Activated T-helper 17 cell treated with anti-CD3 and anti-CD28 coated beads, Interleukin-2, amount 50 U/mL, for 72 hours (primary cell): ENCODE results near the gene TXLNB. TPM values are rescaled to one million over a fixed set of nuclear protein-coding genes. Genes with fewer than 3 reads are reported as not detected.

Source experiments
- ATAC-seq: fragments of 150-1000 bp; cut with Tn5 transposase; replicated peaks from 2 replicates; pipeline ENCODE4 v1.10.0; 2021; ENCODE audit warnings: mild to moderate bottlenecking, moderate library complexity
- H3K27ac Mint-ChIP-seq: one replicate; pipeline ENCODE4 v1.8.0; 2022; ENCODE audit warnings: mixed read lengths
- H3K27me3 Mint-ChIP-seq: one replicate; pipeline ENCODE4 v1.8.0; 2022; ENCODE audit warnings: mixed read lengths
- H3K36me3 Mint-ChIP-seq: one replicate; pipeline ENCODE4 v1.8.0; 2022; ENCODE audit warnings: low read depth, mild to moderate bottlenecking, mixed read lengths
- H3K4me1 Mint-ChIP-seq: one replicate; pipeline ENCODE4 v1.8.0; 2022; ENCODE audit warnings: mixed read lengths
- H3K4me3 Mint-ChIP-seq: one replicate; pipeline ENCODE4 v1.8.0; 2022; ENCODE audit warnings: mild to moderate bottlenecking, mixed read lengths
- H3K9me3 Mint-ChIP-seq: one replicate; pipeline ENCODE4 v1.8.0; 2022; ENCODE audit warnings: mixed read lengths
- total RNA-seq, 2 donors: library from RNA; stranded (reverse); gene quantifications; one replicate each; pipeline ENCODE4 v1.2.3, GENCODE V29; 2022

TXLNB gene
- total RNA-seq = under 1 TPM; 0.24 to 0.37 TPM

DNA sequence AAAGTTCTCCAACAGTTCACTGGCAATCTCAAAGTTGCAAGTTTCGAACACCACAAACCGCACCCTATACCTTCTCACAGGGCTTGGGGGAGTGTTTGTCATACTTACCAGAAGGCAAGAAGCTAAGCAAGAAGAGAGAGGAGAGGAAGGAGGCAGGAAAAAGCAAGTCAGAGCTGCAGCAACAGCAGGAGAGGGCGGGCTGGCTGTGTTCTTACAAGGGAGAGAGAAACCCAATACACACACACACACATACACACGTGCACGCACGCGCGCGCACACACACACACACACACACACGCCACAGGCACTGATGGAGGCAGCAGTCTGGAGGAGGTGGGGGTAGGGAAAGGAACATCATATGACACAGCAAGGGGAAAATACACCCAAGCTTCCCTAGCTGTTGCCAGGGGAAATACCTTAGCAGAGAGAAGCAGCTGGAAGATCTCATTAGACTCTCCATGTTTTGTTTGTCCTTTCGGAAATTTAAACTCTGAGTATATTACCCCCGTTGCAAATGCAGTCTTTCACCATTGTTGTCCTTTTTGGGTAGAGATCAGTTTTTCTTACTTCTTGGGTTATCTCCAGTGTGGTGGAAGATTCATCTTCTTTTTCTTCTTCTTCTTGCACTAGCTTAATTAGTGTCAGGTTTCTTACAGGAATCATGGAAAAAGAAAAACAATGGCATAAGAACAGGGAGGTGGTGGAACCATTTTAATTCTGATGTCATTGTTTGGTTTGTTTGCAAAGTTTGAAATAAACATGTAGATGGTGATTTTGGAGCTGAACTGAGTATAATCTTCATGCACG, at the start of gene TXLNB:
Gene TXLNB, minus strand, starts transcription at position 186 of the 807 bp plus-strand sequence. CDS start 3,099 bp downstream, outside the sequence.
- Mint-ChIP-seq H3K27me3 (no peaks in the 10 kb centered on the region), H3K36me3 (no peaks in the 10 kb centered on the region), H3K4me1 (peaks cover 39% of the 10 kb centered on the region), H3K9me3 (no peaks in the 10 kb centered on the region), H3K4me3 (peak within 1 kb of the TSS; percentile 74), H3K27ac (peak within 1 kb of the TSS; percentile 91)
- peak; percentile 94 for ATAC-seq

GRCh38 chr6:139341060-139341459, 49.3 kb upstream of the TXLNB start:
- Mint-ChIP-seq H3K9me3 (no peaks in the 10 kb centered on the region), H3K27ac (no peak overlapping the region), H3K36me3 (no peaks in the 10 kb centered on the region), H3K4me3 (no peak overlapping the region), H3K4me1 (peaks cover 7% of the 10 kb centered on the region), H3K27me3 (no peaks in the 10 kb centered on the region)
- no peak for ATAC-seq

GRCh38 chr6:139338795-139339194, 47.0 kb upstream of the TXLNB start:
- no peak overlapping the region for H3K27ac Mint-ChIP-seq
- no peaks in the 10 kb centered on the region for H3K9me3 Mint-ChIP-seq
- H3K4me1 Mint-ChIP-seq = peaks cover 7% of the 10 kb centered on the region
- H3K36me3 Mint-ChIP-seq = no peaks in the 10 kb centered on the region
- ATAC-seq = no peak
- no peaks in the 10 kb centered on the region for H3K27me3 Mint-ChIP-seq
- H3K4me3 Mint-ChIP-seq = no peak overlapping the region

DNA sequence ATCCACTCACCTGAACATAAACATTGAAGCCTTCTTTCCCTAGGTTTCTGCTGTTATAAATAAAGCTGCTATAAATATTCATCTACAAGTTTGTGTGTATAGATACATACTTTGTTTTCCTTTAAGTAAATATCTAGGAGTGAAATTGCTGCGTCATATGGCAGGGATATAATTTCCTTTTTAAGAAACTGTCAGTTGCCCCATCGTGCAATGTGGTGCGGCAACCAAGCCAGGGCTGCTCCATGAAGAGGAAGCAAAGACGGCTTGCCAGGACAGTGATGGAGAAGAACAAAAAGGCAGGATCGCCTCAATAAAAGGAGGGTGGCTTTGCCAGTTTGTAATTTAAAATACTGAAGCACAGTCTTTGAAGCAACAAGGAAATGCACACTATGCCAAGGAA, 46.0 kb upstream of the TXLNB start:
- Mint-ChIP-seq H3K27ac (no peak overlapping the region), H3K36me3 (no peaks in the 10 kb centered on the region), H3K4me1 (peaks cover 2% of the 10 kb centered on the region), H3K4me3 (no peak overlapping the region), H3K9me3 (no peaks in the 10 kb centered on the region), H3K27me3 (no peaks in the 10 kb centered on the region)
- ATAC-seq = no peak

DNA sequence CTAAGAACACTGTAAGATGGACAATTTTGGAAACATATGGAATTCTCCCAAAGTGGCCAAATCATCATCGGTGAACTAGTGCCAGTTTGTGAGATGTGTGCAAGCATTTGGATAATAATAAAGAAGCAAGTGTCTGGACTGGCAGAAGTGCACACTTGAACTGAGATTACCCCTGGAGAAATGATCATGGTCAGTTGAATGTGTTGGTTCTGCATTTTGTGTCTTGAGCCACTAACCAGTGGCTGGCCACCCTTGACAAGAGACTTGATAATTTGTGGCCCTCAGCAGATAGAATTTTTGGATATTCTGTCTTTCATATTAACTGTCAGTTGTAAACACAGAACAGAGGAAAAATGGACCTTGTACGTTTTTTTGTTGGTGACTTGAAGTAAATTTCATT, 45.2 kb upstream of the TXLNB start:
- no peak overlapping the region for H3K4me3 Mint-ChIP-seq
- no peaks in the 10 kb centered on the region for H3K27me3 Mint-ChIP-seq
- no peak overlapping the region for H3K27ac Mint-ChIP-seq
- no peak for ATAC-seq
- no peaks in the 10 kb centered on the region for H3K9me3 Mint-ChIP-seq
- no peaks in the 10 kb centered on the region for H3K4me1 Mint-ChIP-seq
- no peaks in the 10 kb centered on the region for H3K36me3 Mint-ChIP-seq

DNA sequence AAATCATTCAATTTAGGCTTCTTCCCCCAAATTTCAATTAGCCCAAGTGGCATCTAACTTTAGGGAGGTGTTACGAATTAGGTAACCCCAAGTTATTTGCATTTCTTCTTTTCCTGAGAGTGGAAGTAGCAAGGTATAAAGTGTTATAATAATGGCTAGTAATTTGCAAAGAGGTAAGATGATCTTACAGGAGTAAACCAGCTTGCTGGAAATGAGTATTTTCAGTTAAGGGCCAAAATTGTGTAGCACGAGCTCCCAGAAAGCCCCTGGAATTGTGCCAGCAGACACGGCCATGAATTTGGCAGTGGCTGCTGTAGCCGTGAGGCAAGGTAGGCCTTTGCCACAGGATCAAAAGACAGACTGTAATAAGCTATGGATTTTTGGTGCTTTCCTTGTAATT, 44.7 kb upstream of the TXLNB start:
- no peak for ATAC-seq
- no peaks in the 10 kb centered on the region for H3K27me3 Mint-ChIP-seq
- no peak overlapping the region for H3K27ac Mint-ChIP-seq
- H3K4me1 Mint-ChIP-seq = no peaks in the 10 kb centered on the region
- H3K4me3 Mint-ChIP-seq = no peak overlapping the region
- H3K36me3 Mint-ChIP-seq = no peaks in the 10 kb centered on the region
- no peaks in the 10 kb centered on the region for H3K9me3 Mint-ChIP-seq

GRCh38 chr6:139335447-139336210, 43.8 kb upstream of the TXLNB start:
- no peak overlapping the region for H3K27ac Mint-ChIP-seq
- ATAC-seq = no peak
- H3K9me3 Mint-ChIP-seq = no peaks in the 10 kb centered on the region
- H3K36me3 Mint-ChIP-seq = no peaks in the 10 kb centered on the region
- H3K4me3 Mint-ChIP-seq = no peak overlapping the region
- H3K4me1 Mint-ChIP-seq = no peaks in the 10 kb centered on the region
- H3K27me3 Mint-ChIP-seq = no peaks in the 10 kb centered on the region

DNA sequence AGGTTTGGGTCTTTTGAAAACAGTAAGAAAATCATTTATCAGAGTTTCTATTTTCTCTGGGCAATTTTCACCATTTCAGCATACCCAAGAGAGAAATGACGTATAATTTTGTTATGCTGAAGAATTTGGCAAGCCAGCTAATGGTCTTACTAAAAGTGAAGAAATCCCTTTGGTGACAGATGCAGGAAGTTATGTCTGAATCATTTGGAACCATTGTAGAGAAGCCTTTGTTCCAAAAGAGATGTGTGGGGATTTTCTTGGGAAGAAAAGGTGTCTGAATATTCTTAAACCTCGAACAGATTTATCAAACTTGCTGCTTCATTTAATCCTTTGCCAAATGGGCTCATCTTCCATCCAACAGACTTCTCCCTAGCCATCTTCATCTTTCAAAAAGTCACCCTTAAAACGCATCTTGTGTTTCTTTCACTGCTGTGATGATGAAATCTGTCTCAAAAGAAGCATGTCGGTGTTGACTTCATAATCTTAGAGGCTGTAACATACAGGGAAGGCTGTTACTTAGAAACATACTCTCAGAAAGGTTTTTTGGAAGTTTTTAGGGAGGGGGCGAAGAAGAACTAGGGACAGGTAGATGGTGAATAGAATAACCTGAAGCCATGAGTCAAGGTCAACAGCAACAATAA, 43.1 kb upstream of the TXLNB start:
- Mint-ChIP-seq H3K36me3 (no peaks in the 10 kb centered on the region), H3K27me3 (no peaks in the 10 kb centered on the region), H3K27ac (peak overlapping the region; percentile 0), H3K4me1 (no peaks in the 10 kb centered on the region), H3K9me3 (no peaks in the 10 kb centered on the region), H3K4me3 (no peak overlapping the region)
- ATAC-seq = no peak

GRCh38 chr6:139330826-139331500, 39.2 kb upstream of the TXLNB start:
- no peaks in the 10 kb centered on the region for H3K36me3 Mint-ChIP-seq
- peaks cover 4% of the 10 kb centered on the region for H3K9me3 Mint-ChIP-seq
- peaks cover under 1% of the 10 kb centered on the region for H3K4me1 Mint-ChIP-seq
- H3K4me3 Mint-ChIP-seq = no peak overlapping the region
- H3K27me3 Mint-ChIP-seq = no peaks in the 10 kb centered on the region
- H3K27ac Mint-ChIP-seq = no peak overlapping the region
- no peak for ATAC-seq

DNA sequence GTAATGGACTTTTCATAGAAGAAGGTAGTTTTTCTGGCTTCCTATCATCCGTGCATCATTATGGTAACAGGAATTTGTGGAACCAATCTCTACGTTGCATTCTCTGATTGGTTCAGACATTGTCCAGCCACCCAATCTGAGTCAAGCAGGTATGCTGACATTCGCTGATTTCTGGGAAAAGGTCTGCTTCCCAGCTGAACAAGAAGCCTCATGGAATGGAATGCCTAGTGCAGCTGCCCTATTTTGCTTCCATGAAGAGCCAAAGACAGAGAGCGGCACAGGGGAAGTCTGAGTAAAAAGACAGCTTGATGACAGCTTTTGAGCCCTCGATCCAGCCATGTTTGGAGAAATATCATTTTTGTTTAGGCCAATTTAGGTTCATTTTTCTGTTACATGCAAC, 38.5 kb upstream of the TXLNB start:
- H3K4me3 Mint-ChIP-seq = no peak overlapping the region
- no peak overlapping the region for H3K27ac Mint-ChIP-seq
- peaks cover 5% of the 10 kb centered on the region for H3K4me1 Mint-ChIP-seq
- H3K36me3 Mint-ChIP-seq = no peaks in the 10 kb centered on the region
- H3K9me3 Mint-ChIP-seq = peaks cover 4% of the 10 kb centered on the region
- ATAC-seq = no peak
- no peaks in the 10 kb centered on the region for H3K27me3 Mint-ChIP-seq

- no peak overlapping the region for H3K27ac Mint-ChIP-seq
- ATAC-seq = no peak
- H3K4me3 Mint-ChIP-seq = no peak overlapping the region
- no peaks in the 10 kb centered on the region for H3K27me3 Mint-ChIP-seq
- H3K9me3 Mint-ChIP-seq = peaks cover 4% of the 10 kb centered on the region
- peaks cover 5% of the 10 kb centered on the region for H3K4me1 Mint-ChIP-seq
- H3K36me3 Mint-ChIP-seq = no peaks in the 10 kb centered on the region
Observed at GRCh38 chr6:139329224-139329623, 37.4 kb upstream of the TXLNB start.

- Mint-ChIP-seq H3K9me3 (peaks cover 11% of the 10 kb centered on the region), H3K27ac (peak overlapping the region; percentile 6)
- ATAC-seq = no peak
Observed at GRCh38 chr6:139327038-139327437, 35.2 kb upstream of the TXLNB start.

GRCh38 chr6:139325686-139326085, 33.9 kb upstream of the TXLNB start:
- H3K4me3 Mint-ChIP-seq = no peak overlapping the region
- H3K27ac Mint-ChIP-seq = peak overlapping the region; percentile 58
- peaks cover 11% of the 10 kb centered on the region for H3K9me3 Mint-ChIP-seq
- H3K27me3 Mint-ChIP-seq = no peaks in the 10 kb centered on the region
- no peaks in the 10 kb centered on the region for H3K36me3 Mint-ChIP-seq
- H3K4me1 Mint-ChIP-seq = peaks cover 25% of the 10 kb centered on the region
- ATAC-seq = no peak

More at GRCh38 chr6:139327038-139327437, 35.2 kb upstream of the TXLNB start:
- H3K4me1 Mint-ChIP-seq = peaks cover 23% of the 10 kb centered on the region
- no peak overlapping the region for H3K4me3 Mint-ChIP-seq
- H3K27me3 Mint-ChIP-seq = no peaks in the 10 kb centered on the region
- no peaks in the 10 kb centered on the region for H3K36me3 Mint-ChIP-seq

DNA sequence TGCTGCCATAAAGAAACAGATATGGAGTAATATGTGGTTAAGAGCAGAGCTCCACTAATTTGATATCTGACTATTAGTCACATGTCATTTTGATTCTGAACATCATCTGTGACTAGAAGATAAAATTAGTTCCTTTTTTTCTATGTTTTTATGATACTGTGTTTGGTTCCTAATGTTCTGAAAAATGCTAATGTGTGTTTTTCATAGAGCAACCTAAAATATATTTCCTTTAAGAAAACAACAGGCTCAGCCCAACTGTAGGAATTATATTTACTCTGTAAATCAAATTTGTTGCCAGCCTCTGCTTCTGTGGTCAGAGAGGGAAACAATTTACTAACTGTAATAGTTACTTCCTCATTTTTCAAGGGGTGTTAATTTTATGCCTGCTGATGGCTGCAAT, 33.3 kb upstream of the TXLNB start:
- Mint-ChIP-seq H3K9me3 (peaks cover 11% of the 10 kb centered on the region), H3K27me3 (no peaks in the 10 kb centered on the region), H3K36me3 (no peaks in the 10 kb centered on the region), H3K27ac (no peak overlapping the region), H3K4me1 (peaks cover 28% of the 10 kb centered on the region), H3K4me3 (no peak overlapping the region)
- ATAC-seq = no peak
